Small intestine (tissue), 7 donors: ENCODE results near the gene KIAA0513. TPM values are rescaled to one million over a fixed set of nuclear protein-coding genes. Genes with fewer than 3 reads are reported as not detected.

Source experiments
- DNase-seq, 2 donors: peaks; one replicate each; pipeline versions ENCODE4 v3.0.0 to v3.0.0-alpha.2; 2013
- FAIRE-seq: peaks from 2 replicates; lab custom pipeline; 2012; peaks lifted over from hg19 to GRCh38; lab: Jason Lieb, UNC
- H3K27ac ChIP-seq, 3 donors: one replicate each; pipeline ENCODE4 v1.5.1; 2013; ENCODE audit warnings: low read length in 2 of 3, mild to moderate bottlenecking in 2 of 3, control low read depth in 1 of 3, inconsistent platforms in 1 of 3, low read depth in 1 of 3, moderate library complexity in 1 of 3
- H3K27me3 ChIP-seq, 3 donors: one replicate each; pipeline ENCODE4 v1.6.1; 2013; ENCODE audit warnings: low read length in 3 of 3, inconsistent platforms in 1 of 3; ENCODE audit not compliant: control insufficient read depth in 3 of 3, insufficient read depth in 3 of 3
- H3K36me3 ChIP-seq, 3 donors: one replicate each; pipeline ENCODE4 v1.6.1; 2013; ENCODE audit warnings: low read length in 3 of 3, inconsistent platforms in 1 of 3, low read depth in 1 of 3, mild to moderate bottlenecking in 1 of 3, moderate library complexity in 1 of 3; ENCODE audit not compliant: control insufficient read depth in 3 of 3, insufficient read depth in 2 of 3
- H3K4me1 ChIP-seq, 3 donors: one replicate each; pipeline ENCODE4 v1.6.1; 2013; ENCODE audit warnings: low read length in 2 of 3, inconsistent platforms in 1 of 3, low read depth in 1 of 3, mild to moderate bottlenecking in 1 of 3, moderate library complexity in 1 of 3; ENCODE audit not compliant: control insufficient read depth in 3 of 3, insufficient read depth in 2 of 3
- H3K4me3 ChIP-seq, 3 donors: one replicate each; pipeline ENCODE4 v1.5.1; 2013; ENCODE audit warnings: low read length in 3 of 3, control low read depth in 1 of 3, inconsistent platforms in 1 of 3, low read depth in 1 of 3, mild to moderate bottlenecking in 1 of 3, moderate library complexity in 1 of 3
- H3K9me3 ChIP-seq, 2 donors: one replicate each; pipeline ENCODE4 v1.6.1; 2013; ENCODE audit warnings: low read depth in 1 of 2, low read length in 1 of 2; ENCODE audit not compliant: control insufficient read depth in 2 of 2, insufficient read depth in 1 of 2
- WGBS, 3 donors: extraction: QIAGEN DNeasy Blood & Tissue Kit; methylation state at CpG; one replicate each; pipeline ENCODE4 v1.1.7; 2013; 5-methylcytosine and 5-hydroxymethylcytosine counted together
- polyA plus RNA-seq, 4 donors: library from polyadenylated mRNA; stranded (reverse) in 3 of 4; unstranded in 1 of 4; fragments of 200-250 nt in 3 of 4; fragments of 120-200 nt in 1 of 4; gene quantifications; one replicate each; pipeline versions ENCODE4 v1.2.1 to v1.2.3, GENCODE V29; 2013
- donor health status: healthy with polysubstance abuse.
- donor health status: control.
- donor health status: control.
- donor health status: Bipolar disorder and iron deficiency.
- donor health status: healthy.

Gene KIAA0513
- polyA plus RNA-seq, 4 donors, result 2.9 to 8.1 (median 5.1) TPM

DNA sequence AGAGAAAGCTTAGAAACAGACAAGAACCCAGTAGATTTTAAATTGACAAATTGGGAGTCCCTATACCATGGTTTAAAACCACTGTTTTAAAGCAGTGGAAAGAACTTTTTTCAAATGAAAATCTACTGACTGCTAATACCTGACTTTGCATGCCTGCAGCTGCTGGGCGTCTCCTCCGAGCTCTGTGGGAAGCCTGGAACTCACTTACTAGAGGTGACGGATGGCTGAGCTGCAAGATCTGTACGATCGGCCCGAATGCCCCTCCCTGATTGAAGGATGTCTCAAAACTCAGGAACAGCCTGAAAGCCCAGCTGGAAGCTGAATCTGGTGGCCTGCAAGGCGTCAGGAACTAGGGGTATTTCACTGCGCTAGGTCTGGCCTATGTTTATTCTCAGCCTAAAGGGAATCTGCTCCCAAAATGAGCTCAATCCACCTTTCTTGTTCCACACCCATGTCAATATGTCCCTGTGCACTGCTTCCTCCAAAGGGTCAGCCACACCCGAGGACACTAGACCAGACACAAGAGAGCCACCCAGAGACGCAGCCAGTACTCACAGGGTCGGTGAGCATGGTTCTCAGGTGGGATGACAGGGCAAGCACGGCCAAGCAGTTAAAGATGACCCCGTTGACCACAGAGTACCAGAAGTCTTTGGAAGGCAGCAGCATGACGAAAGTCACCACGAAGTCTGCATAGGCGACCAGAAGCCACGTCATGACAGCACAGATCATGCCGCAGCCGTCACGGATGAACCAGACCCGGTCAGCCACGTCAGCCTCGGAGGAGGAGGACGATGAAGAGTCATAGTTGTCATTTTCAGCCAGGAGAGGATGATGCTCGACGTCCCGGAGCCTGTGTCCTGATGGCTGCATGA is 37.6 kb upstream of the KIAA0513 start:
- FAIRE-seq (no peak), DNase-seq (no peak)
- WGBS, 3 donors, result 89 to 92% (median 91%) methylated on average over 27 of the region's 27 CpGs
- peaks cover 4 to 24% (median 8%) of the 10 kb centered on the region in 3 donors for H3K4me1 ChIP-seq
- no peaks in the 10 kb centered on the region for H3K9me3 ChIP-seq
- H3K4me3 ChIP-seq, result no peak overlapping the region
- no peak overlapping the region for H3K27ac ChIP-seq
- H3K36me3 ChIP-seq, result peaks cover 10 to 78% (median 26%) of the 10 kb centered on the region in 3 donors
- H3K27me3 ChIP-seq, result no peaks in the 10 kb centered on the region

DNA sequence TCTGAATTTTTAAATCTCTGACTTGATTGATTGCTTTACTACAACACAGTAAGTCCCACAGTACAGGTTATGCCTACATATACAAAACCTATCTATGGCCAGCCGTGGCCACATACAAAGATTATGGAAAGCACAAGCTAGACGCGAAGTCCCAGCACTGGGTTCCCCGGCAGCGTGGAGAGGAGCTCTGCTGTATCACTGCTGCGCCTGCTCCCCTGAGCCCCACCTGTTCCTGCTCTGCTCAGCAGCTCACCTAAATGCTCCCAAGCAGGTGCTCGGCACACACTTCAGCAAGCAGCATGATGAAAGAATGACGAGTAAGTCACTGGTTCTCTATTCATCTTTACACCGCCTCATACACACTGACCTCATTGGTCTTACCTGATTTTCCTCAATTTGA is 36.8 kb upstream of the KIAA0513 start:
- FAIRE-seq (no peak), DNase-seq (no peak)
- H3K4me1 ChIP-seq, result peaks cover 6 to 31% (median 10%) of the 10 kb centered on the region in 3 donors
- 93 to 96% (median 95%) methylated on average over 9 of the region's 9 CpGs for WGBS, 3 donors
- H3K4me3 ChIP-seq, result no peak overlapping the region
- peaks cover 10 to 78% (median 24%) of the 10 kb centered on the region in 3 donors for H3K36me3 ChIP-seq
- H3K27ac ChIP-seq, result no peak overlapping the region
- H3K27me3 ChIP-seq, result no peaks in the 10 kb centered on the region
- H3K9me3 ChIP-seq, result no peaks in the 10 kb centered on the region

DNA sequence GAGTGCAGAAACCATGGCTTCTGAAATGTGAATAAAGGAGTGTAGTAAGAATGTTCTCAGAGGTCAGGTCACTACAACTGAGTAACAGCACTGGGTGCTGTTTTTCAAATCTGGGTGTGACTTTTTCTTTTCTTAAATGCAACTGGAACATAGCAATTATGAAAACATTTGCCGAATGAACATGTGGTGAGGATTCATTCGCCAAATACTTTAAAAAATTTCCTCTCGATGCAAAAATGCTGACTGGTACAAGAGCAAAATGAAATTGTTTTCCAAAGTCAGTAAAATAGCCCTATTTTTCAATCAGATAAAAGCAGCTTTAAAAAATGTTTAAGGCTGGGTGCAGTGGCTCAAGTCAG is 34.9 kb upstream of the KIAA0513 start:
- Histone ChIP-seq H3K9me3 (no peaks in the 10 kb centered on the region), H3K4me1 (peaks cover 9 to 32% (median 10%) of the 10 kb centered on the region in 3 donors), H3K27me3 (no peaks in the 10 kb centered on the region), H3K4me3 (no peak overlapping the region), H3K27ac (peak overlapping the region; percentile 41 to 77 (median 52)), H3K36me3 (peaks cover 6 to 68% (median 20%) of the 10 kb centered on the region in 3 donors)
- DNase-seq, result no peak
- FAIRE-seq, result no peak
- WGBS, 3 donors, result 42 to 54% (median 43%) methylated on average over 3 of the region's 3 CpGs

DNA sequence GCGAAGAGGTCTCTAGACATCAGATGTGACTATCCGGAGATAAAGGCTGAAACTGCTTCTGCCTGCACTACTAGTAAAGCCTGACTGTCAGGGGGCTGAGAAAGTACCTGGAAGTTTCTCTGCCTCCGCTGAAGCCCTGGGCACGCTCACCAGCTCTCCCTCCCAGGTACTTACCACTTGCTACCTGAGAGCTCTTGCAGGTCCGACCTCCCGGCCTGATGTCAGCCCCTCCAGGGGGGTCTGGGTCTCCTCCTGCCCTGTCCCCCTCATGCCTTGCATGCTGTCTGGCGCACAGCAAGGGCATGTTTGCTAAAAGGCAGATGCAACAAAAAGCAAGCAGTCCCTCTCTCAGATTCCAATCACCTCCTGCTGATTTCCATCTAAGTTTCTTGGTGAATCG is 33.7 kb upstream of the KIAA0513 start:
- Histone ChIP-seq H3K4me3 (no peak overlapping the region), H3K27ac (peak overlapping the region in 2 of 3 donors; percentile 14 to 95), H3K9me3 (no peaks in the 10 kb centered on the region), H3K36me3 (peaks cover 2 to 59% (median 13%) of the 10 kb centered on the region in 3 donors), H3K4me1 (peaks cover 9 to 32% (median 10%) of the 10 kb centered on the region in 3 donors), H3K27me3 (no peaks in the 10 kb centered on the region)
- WGBS, 3 donors, result 92 to 95% (median 94%) methylated on average over 8 of the region's 8 CpGs
- no peak for DNase-seq
- no peak for FAIRE-seq

DNA sequence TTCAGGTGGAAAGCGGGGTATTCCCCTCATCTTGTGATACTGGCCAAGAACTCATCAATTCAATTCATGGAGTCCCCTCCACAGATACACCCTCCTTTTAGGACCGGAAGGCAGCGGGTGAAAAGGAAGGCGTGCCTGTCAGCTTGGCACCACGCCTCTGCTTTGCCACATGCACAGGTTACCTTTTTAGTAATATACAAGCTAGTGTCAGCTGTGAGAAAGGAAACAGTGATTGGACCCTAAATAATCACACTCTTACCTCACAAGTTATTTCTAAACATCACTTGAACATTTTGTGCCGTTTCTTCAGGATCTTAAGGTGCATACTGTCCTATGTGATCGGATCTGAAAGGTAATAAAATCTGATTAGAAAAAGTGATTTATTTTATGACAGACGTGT is 31.9 kb upstream of the KIAA0513 start:
- H3K4me3 ChIP-seq, result no peak overlapping the region
- WGBS, 3 donors, result 39 to 68% (median 60%) methylated on average over 8 of the region's 8 CpGs
- peaks cover 4 to 47% (median 4%) of the 10 kb centered on the region in 3 donors for H3K36me3 ChIP-seq
- peak overlapping the region in 2 of 3 donors; percentile 74 to 95 for H3K27ac ChIP-seq
- H3K9me3 ChIP-seq, result no peaks in the 10 kb centered on the region
- FAIRE-seq, result no peak
- peaks cover 10 to 38% (median 12%) of the 10 kb centered on the region in 3 donors for H3K4me1 ChIP-seq
- DNase-seq, result peak in 1 of 2 donors; percentile 32
- H3K27me3 ChIP-seq, result no peaks in the 10 kb centered on the region

DNA sequence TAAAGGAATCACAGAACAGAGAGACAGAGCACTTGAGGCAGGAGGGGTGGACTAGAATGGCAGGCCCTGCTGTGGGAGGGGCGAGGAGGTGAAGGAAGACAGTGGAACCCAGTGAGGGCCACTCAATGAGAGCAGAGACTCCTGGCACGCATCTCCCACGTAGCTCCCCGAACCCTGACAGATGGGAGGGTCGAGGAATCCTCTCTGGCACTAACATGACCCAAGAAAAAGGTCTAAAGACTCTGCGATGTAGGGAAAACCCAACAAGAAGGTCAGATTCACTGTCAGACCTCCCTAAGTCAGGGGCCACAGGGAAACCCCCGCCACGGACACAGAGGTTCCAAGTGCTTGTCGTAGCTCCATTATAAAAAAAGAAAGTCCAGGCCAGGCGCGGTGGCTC is 31.2 kb upstream of the KIAA0513 start:
- Histone ChIP-seq H3K27me3 (no peaks in the 10 kb centered on the region), H3K36me3 (peaks cover 2 to 44% (median 4%) of the 10 kb centered on the region in 3 donors), H3K9me3 (no peaks in the 10 kb centered on the region), H3K27ac (peak overlapping the region in 1 of 3 donors; percentile 22), H3K4me1 (peaks cover 11 to 40% (median 14%) of the 10 kb centered on the region in 3 donors), H3K4me3 (no peak overlapping the region)
- no peak for DNase-seq
- 94 to 96% (median 95%) methylated on average over 11 of the region's 11 CpGs for WGBS, 3 donors
- FAIRE-seq, result no peak

DNA sequence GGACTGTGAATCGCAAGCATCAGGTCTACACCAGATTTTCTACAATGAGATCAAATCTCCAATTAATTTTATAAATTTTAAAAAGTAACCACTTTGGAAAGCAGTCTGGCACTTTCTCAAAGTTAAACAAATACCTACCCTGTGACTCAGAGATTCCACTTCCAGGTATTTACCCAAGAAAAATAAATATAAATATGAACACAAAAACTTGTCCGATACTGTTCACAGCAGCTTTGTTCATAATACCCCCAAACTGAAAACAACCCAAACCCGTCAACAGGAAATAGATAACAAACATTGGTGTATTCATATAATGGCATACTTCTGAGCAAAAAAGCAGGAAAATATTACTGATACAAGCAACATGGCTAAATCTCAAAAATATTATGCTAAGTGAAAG is 28.4 kb upstream of the KIAA0513 start:
- DNase-seq (no peak), FAIRE-seq (no peak)

DNA sequence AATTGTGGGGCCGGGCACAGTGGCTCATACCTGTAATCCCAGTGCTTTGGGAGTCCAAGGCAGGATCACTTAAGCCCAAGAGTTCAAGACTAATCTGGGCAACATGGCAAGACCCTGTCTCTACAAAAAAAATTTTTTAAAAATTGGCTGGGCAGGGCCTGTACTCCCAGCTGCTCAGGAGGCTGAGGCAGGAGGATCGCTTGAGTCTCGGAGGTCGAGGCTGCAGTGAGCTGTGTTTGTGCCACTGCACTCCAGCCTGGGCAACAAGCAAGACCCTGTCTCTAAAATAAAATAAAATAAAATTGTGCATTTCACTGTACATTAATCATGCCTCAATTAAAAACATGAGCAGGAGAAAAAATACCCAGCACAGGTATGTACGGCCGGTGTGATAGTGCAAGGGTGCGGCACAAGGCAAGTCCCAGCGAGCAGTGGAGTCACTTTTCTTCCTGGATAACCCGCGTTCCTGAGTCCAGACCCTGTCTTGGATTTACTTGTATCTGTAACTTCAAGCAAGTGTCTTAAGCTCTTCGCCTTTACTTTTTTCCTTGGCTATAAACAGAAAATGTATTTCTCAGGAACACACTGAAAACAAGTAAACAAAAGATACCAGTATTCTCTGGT is 27.6 kb upstream of the KIAA0513 start:
- Histone ChIP-seq H3K9me3 (no peaks in the 10 kb centered on the region), H3K4me3 (no peak overlapping the region), H3K36me3 (peaks cover 0 to 37% (median 4%) of the 10 kb centered on the region in 3 donors), H3K27ac (peak overlapping the region in 2 of 3 donors; percentile 13 to 38), H3K4me1 (peaks cover 18 to 37% (median 33%) of the 10 kb centered on the region in 3 donors), H3K27me3 (no peaks in the 10 kb centered on the region)
- DNase-seq (no peak), FAIRE-seq (no peak)
- 83 to 90% (median 87%) methylated on average over 11 of the region's 11 CpGs for WGBS, 3 donors

More for the DNA sequence above, 28.4 kb upstream of the KIAA0513 start:
- Histone ChIP-seq H3K36me3 (peaks cover 0 to 38% (median 6%) of the 10 kb centered on the region in 3 donors), H3K27me3 (no peaks in the 10 kb centered on the region), H3K27ac (no peak overlapping the region), H3K4me3 (no peak overlapping the region), H3K9me3 (no peaks in the 10 kb centered on the region), H3K4me1 (peaks cover 17 to 37% (median 32%) of the 10 kb centered on the region in 3 donors)
- 83 to 85% (median 84%) methylated on average over 3 of the region's 3 CpGs for WGBS, 3 donors
